HG03095 (cell line): ENCODE results near the gene PRAME.
"Not testable (repeated sequence)": the region's sequence is repeated elsewhere in the genome, so short reads cannot be mapped to it uniquely, and the experiment has no call there.

Experiments
- ATAC-seq: cut with Tn5 transposase; IDR thresholded peaks from one replicate; pipeline ENCODE4 v1.9.1; 2021; ENCODE audit warnings: moderate library complexity; ENCODE audit not compliant: unreplicated experiment

Gene PRAME

DNA sequence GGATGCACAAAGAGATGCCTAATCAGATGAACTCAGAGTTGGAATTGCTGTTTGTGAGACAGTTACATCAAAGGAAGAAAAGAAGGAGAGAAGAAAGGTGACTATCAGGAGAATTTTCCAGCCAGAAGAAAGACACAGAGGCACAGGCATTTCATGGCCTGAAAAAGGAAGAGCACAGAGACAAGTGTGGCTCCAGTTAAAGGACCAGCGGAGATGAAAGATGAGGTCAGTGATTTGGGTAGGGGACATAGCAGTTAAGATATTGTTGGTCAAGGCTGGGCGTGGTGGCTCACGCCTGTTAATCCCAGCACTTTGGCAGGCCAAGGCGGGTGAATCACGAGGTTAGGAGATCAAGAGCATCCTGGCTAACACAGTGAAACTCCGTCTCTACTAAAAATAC is 35.6 kb downstream of the PRAME start:
- ATAC-seq, result no peak

DNA sequence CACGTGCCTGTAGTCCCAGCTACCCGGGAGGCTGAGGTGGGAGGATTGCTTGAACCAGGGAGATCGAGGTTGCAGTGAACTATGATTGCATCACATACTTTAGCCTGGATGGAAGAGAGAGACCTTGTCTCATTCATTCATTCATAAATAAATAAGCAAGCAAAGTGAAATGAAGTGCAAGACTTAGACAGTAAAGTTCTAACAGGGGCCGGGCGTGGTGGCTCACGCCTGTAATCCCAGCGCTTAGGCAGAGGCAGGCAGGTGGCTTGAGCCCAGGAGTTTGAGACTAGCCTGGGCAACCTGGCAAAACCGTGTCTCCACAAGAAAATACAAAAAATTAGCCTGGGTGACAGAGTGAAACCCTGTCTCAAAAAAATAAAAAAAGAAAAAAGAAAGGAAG is 37.4 kb downstream of the PRAME start:
- ATAC-seq, result no peak

DNA sequence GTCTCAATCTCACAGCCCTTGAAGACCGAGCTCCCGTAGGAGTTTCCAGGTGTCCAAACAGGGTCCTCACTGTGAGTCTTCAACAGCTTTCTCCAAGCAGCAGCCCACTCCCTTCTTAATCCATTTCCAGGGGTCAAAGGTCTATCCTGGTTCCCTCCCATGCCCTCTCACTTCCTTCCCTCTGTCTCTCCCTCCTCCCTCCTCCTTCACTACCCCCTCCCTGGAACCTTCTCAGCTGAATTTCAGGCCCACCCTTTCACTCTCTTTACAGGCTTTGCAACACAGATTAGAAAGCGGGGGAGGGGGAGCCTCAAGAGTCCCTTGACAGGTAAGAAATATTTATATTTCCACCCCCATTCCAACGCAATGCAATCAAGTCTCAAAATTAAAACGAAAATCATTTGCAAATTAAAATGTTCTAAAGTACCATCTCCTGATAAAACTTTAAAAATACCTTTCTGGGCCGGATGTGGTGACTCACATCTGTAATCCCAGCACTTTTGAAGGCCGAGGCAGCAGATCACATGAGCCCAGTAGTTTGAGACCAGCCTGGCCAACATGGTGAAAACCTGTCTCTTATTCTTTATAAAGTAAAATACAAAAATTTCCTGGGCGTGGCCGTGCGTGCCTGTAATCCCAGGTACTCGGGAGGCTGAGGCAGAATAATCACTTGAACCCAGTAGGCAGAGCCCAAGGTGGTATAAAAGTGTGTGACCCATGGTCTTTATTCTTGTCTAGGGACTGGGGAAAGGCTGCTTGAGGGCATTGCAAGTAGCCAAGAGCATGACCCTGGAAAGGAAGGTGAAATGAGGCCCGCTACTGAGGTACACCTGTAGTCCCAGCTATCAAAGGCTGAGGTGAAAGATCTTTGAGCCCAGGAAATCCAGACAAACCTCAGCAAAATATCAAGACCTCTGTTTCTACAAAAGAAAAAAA is 38.1 kb downstream of the PRAME start:
- ATAC-seq, result no peak

DNA sequence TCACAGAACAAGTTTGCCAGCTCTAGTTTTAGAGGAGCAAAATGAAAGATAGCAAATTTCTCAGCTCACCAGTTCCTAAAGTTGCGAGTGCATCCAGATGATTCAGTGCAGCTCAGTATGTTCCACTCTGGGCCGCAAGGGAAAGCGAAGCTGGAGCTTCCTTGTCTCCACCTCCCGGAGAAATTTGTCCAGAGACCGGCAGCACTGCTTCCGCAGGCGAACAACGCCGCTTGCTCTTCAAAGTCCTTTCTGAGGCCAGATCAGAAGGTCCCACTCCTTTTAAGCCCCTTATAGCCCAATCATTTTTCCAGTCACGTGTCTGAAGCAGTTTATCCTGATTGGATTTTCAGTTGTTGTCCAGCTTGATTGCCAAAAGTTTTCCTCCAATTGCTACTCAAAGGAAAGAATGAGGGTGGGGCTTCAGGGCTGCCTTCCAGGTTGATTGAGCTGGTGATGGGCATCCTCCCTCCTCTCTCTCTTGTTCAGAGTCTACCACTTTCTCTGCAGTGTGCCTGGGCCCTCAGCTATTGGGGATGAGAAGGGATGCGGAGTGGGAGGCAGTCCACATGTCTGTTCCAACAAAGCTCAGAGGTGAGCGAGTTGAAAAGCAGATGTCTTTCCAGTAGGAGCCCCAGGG is 38.9 kb downstream of the PRAME start, which contains the start of gene ZNF280A:
TSS of gene ZNF280A (minus strand) at position 251 of the 637 bp plus-strand sequence. CDS start 4,640 bp downstream, outside the sequence.
- ATAC-seq, result no peak

DNA sequence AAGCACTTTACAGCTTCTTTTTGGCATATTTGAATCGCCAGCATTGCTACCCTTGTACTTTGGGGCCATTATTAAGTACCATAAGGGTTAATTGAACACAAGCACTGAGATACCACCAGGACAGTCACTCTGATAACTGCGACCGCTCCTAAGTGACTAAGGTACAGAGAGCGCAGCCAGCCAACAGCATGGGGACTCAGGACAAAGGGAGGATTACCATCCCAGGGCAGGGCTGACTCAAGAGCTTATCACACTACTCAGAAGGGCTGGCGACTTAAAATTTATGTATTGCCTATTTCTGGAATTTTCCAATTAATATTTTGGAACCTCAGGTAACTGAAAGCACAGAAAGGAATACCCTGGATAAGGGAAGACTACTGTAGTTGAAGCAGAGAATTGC is 39.5 kb downstream of the PRAME start:
- ATAC-seq, result no peak

DNA sequence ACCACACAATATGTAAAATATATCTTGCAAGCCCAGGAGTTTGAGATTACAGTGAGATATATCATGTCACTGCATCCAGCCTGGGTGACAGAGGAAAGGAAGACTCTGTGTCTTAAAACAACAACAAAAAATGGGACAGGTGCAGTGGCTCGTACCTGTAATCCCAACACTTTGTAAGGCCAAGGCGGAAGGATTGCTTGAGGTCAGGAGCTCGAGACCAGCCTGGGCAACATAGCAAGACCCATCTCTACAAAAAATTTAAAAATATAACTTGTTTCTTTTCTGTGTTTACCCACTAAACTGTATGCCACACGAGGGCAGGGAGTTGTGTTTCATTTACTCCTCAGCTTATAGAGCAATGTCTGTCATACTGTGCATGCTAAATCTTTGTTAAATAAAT is 42.1 kb downstream of the PRAME start:
- ATAC-seq, result no peak

DNA sequence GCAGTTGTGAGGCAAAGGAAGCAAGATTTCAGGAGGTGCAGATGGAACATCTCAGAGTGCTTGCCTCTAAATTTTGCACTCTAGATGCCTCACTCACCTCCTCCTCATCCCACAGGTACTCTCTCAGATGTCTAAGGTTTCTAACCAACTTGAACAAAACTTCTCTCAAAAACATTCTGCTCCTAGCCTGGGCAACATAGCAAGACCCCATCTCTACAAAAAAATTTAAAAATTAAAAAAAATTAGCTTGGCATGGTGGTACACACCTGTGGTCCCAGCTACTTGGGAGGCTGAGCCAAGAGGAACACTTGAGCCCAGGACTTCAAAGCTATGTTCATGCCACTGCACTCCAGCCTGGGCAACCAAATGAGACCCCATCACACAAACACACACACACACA is 43.2 kb downstream of the PRAME start:
- ATAC-seq, result no peak

DNA sequence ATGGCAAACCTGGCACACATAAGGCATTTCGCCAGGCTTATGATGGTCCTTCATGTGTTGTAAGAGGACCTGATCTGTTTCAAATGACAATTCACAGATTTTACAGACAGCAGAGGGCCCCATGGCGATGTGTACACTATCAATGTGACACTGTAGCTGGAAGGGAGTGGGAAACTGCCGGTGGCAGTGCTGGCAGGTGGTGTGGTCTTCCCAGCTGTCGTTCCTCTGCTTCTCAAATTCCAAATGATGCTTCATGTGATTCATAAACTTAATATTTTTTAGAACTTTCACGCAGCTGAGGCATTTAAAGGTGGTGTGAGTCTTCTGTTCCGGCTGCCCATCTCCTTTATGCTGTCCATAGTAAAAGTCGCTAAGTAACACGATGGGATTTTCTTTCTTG is 44.6 kb downstream of the PRAME start:
- ATAC-seq, result not testable (repeated sequence)

DNA sequence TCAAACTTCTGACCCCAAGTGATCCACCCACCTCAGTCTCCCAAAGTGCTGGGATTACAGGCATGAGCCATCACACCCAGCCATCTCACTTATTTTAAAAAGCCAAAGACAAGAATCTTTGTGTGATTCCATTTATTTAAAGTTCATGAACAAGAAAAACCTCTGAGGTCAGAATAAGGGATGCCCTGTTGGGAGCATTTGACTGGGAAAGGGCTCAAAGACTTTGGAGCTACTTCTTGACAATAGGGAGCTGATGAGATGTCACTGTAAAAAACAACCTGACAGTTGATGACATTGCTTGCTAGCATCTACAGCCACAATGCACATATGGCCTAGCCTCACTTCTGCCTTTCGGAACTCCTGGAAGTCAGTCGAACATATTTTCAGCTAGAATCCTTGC is 45.4 kb downstream of the PRAME start:
- no peak for ATAC-seq

DNA sequence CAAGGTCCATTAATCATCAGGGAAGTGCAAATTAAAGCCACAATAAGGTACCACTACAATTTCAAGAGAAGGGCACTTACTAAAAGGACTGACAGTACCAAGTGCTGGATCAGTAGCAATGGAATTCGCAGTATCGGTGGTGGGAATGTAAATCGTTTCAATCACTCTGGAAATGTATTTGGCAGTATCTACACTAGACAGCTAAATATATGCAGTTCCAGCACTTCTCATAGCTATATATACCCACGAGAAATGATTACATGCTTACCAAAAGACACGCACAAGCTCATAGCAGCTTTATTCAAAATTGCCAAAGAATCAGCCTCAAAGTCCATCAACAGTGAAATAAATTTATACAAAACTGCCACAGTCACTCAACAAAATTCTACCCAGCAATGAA is 46.1 kb downstream of the PRAME start:
- no peak for ATAC-seq

DNA sequence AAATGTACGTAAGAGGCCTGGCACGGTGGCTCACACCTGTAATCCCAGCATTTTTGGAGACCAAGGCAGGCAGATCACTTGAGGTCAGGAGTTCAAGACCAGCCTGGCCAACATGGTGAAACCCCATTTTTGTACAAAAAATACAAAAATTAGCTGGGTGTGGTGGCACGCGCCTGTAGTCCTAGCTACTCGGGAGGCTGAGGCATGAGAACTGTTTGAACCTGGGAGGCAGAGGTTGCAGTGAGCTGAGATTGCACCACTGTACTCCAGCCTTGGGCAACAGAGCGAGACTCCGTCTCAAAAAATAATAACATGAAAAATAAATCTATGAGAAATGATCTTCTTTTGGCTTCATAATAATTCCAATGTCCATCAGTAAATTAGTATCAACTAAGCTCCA is 48.2 kb downstream of the PRAME start:
- not testable (repeated sequence) for ATAC-seq

DNA sequence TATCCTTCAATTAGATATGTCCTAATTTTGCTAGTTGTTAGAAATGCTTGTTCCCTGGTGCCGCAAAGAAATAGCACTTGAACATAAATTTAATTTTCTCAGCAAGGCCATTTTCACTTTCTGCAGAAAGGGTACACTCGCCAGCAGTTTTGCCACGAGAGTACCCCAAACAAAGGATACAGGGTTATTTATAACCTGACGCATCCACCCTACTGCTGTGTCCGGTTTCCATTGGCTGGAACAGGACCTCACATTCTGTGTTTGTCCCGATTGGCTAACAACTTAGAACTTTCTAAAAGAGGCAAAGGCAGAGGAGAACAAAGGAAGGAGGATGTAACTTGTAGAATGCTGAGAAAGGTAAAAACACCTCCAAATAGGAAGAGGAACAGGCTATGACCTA is 49.2 kb downstream of the PRAME start:
- not testable (repeated sequence) for ATAC-seq

DNA sequence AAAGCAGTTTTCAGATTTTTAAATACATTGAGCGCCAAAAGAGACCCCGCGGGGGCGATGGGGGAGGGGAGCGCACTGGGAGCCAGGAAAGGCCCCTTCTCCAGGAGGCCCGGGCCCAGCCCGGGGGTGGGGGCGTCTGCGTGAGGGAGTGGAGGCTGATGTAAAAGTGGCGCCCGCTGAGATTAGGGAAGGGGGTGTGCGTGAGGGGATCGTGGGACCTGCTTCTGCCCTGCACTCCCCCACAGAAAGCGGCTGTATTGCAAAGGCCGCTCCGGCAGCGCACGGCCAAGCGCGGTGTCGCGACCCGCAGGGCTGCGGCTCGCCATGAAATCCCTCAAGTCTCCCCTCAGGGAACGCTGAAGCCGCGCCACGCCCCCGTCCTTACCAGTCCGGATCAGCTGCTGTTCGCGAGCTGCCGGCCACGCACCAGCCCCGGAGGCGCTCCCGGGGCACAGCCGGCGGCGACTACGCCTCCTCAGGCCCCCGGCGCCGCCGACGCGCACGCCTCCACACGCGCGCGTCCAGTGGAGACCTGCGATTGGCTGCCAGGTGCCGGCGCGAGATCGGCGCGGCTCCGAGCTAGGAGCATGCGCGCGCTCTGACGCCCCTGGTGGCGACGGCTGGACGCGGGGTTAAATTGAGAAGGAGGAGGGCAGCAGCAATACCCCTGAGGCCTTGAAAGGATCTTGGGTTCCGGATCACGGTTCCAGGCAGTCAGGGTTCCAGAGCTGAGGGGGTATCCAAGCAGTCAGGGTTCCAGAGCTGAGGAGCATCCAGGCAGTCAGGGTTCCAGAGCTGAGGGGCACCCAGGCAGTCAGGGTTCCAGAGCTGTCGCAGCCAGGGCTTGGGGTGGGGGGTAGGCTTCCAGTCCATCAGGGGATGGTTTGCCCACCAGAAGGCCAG is 50.5 kb downstream of the PRAME start, which contains the start of gene ZNF280B:
TSS of gene ZNF280B (minus strand) at position 469 of the 903 bp plus-strand sequence. CDS start 19,344 bp downstream, outside the sequence.
- peak; percentile 88 for ATAC-seq

DNA sequence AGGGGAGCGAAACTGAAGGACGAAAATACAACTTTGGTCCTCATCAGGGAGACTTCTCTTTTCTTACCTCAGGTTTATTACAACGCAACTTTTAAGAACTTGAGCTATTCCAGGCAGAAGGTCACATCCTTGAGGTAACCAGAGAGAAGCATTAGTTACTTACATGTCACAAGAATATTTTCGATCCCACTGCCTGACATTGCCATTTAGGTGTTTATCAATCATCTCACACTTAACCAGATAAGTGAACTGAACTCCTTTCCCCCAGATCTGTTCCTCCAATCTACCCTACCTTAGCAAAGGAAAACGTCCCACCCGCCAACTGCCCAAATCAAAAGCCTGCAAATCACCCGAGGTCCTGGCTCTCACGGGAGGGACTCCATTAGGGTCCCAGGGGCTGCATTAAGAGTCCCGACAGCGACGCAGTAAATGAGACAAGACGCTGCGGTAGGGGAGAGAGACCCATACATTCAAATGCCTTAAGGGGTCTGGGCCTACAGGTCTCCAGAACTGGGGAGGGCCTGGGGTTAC is 51.3 kb downstream of the PRAME start:
- no peak for ATAC-seq

DNA sequence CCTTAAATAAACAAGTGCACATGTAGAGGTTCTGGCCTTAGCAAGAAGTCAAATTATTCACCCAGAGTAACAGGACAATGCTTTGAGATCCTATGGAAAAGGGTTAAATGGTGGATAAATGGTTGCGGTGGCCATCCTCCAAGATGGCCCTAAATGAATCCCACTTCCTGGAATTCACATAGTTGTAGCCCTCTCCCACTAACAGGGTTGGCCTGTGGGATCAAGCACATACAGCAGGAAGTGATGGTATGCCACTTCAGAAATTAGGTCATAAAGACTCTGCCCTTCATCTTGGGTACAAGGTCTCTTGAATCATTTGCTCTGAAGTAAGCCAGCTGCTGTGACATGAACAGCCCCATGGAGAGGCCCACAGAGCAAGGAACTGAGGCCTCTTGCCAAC is 52.3 kb downstream of the PRAME start:
- no peak for ATAC-seq

DNA sequence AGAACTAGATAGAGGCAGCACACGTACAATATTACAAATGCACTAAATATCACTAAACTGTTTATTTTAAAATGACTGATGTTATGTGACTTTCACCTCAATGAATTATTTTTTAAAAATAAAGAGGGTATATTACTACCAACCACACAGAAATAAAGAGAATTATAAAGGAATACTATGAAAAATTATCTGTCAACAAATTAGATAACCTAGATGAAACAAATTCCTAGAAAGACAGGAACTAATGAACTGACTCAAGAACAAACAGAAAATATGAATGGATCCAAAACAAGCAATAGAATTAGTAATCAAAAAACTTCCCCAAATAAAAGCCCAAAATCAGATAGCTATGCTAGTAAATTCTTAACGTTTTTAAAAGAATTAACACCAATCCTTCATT is 60.8 kb downstream of the PRAME start:
- no peak for ATAC-seq
